ENCODE results near the gene CDC42SE2.

- TF ChIP-seq CTCF (IDR thresholded peaks at IDR 0.05) (no peak), POLR2A (IDR thresholded peaks at IDR 0.05) (no peak)
These were observed 18.4 kb downstream of the CDC42SE2 start for GRCh38 chr5:131282235-131282634.

Measured in esophagus squamous epithelium (tissue), 4 donors.